Activated naive CD4-positive, alpha-beta T cell treated with anti-CD3 and anti-CD28 coated beads for 36 hours (primary cell): ENCODE results near the gene SMARCB1. TPM values are rescaled to one million over a fixed set of nuclear protein-coding genes. Genes with fewer than 3 reads are reported as not detected.

Experiments used
- CTCF ChIA-PET: fragments of 350-600 bp; sonication (Branson Sonifier 250); formaldehyde crosslinking; loops from one replicate; lab custom pipeline; 2021; ENCODE audit warnings: antibody characterized with exemption; lab: Charles Lee
- DNase-seq: peaks from one replicate; pipeline ENCODE4 v3.0.0-alpha.2; 2020
- H3K27ac Mint-ChIP-seq: one replicate; pipeline ENCODE4 v1.8.0; 2021; ENCODE audit warnings: mild to moderate bottlenecking, mixed read lengths
- H3K27me3 Mint-ChIP-seq: one replicate; pipeline ENCODE4 v1.8.0; 2021; ENCODE audit warnings: low read depth, mixed read lengths
- H3K36me3 Mint-ChIP-seq: one replicate; pipeline ENCODE4 v1.8.0; 2021; ENCODE audit warnings: low read depth, mixed read lengths
- H3K4me1 Mint-ChIP-seq: one replicate; pipeline ENCODE4 v1.8.0; 2021; ENCODE audit warnings: low read depth, mixed read lengths
- H3K4me3 Mint-ChIP-seq: one replicate; pipeline ENCODE4 v1.8.0; 2021; ENCODE audit warnings: mild to moderate bottlenecking, moderate library complexity, mixed read lengths
- H3K9me3 Mint-ChIP-seq: one replicate; pipeline ENCODE4 v1.8.0; 2021; ENCODE audit warnings: mixed read lengths
- intact Hi-C: fragments of 100-400 bp; cut with micrococcal nuclease; formaldehyde crosslinking; loops from one replicate; pipeline ENCODE4 v1.15.1; 2023
- total RNA-seq, 2 experiments: library from RNA; stranded (reverse); gene quantifications; one replicate each; pipeline ENCODE4 v1.2.3, GENCODE V29; 2021

SMARCB1 gene
- total RNA-seq, 2 experiments from 2014 or later = 75.3 to 89.1 TPM

- Mint-ChIP-seq H3K4me1 (peaks cover 19% of the 10 kb centered on the region), H3K27ac (no peak overlapping the region), H3K27me3 (no peaks in the 10 kb centered on the region), H3K4me3 (no peak overlapping the region), H3K36me3 (no peaks in the 10 kb centered on the region), H3K9me3 (no peaks in the 10 kb centered on the region)
- no peak for DNase-seq
- CTCF ChIA-PET = interaction anchor here (0.9 to 1.2 kb wide), 2 partner anchors 8 to 75 kb away, joined by 3 read pairs; no protein-coding TSS in a partner anchor
- intact Hi-C loops = no loop called here
Observed at GRCh38 chr22:23774922-23775436, 11.8 kb upstream of the SMARCB1 start.

GRCh38 chr22:23775779-23776375, 10.9 kb upstream of the SMARCB1 start:
- no peaks in the 10 kb centered on the region for H3K36me3 Mint-ChIP-seq
- no peaks in the 10 kb centered on the region for H3K9me3 Mint-ChIP-seq
- no peak for DNase-seq
- peaks cover 16% of the 10 kb centered on the region for H3K4me1 Mint-ChIP-seq
- no peaks in the 10 kb centered on the region for H3K27me3 Mint-ChIP-seq
- intact Hi-C loops = no loop called here
- CTCF ChIA-PET = interaction anchor here (0.9 to 1.2 kb wide), 2 partner anchors 9 to 74 kb away, joined by 3 read pairs; no protein-coding TSS in a partner anchor
- no peak overlapping the region for H3K4me3 Mint-ChIP-seq
- H3K27ac Mint-ChIP-seq = no peak overlapping the region

- Mint-ChIP-seq H3K4me3 (no peak overlapping the region), H3K9me3 (no peaks in the 10 kb centered on the region), H3K36me3 (no peaks in the 10 kb centered on the region), H3K27ac (no peak overlapping the region), H3K27me3 (no peaks in the 10 kb centered on the region), H3K4me1 (peaks cover 5% of the 10 kb centered on the region)
- DNase-seq = no peak
- CTCF ChIA-PET = interaction anchor here (0.7 to 0.8 kb wide), 2 partner anchors 9 to 11 kb away, joined by 3 to 4 read pairs; no protein-coding TSS in a partner anchor
- intact Hi-C loops = no loop called here
Observed at GRCh38 chr22:23777776-23778576, 8.8 kb upstream of the SMARCB1 start.

- Mint-ChIP-seq H3K9me3 (no peaks in the 10 kb centered on the region), H3K27ac (no peak overlapping the region), H3K4me1 (no peaks in the 10 kb centered on the region), H3K27me3 (no peaks in the 10 kb centered on the region), H3K36me3 (no peaks in the 10 kb centered on the region), H3K4me3 (no peak overlapping the region)
- intact Hi-C loops = no loop called here
- no peak for DNase-seq
- CTCF ChIA-PET = no interaction called here
Observed at GRCh38 chr22:23778577-23778900, 8.2 kb upstream of the SMARCB1 start.

GRCh38 chr22:23779083-23779482, 7.7 kb upstream of the SMARCB1 start:
- Mint-ChIP-seq H3K9me3 (no peaks in the 10 kb centered on the region), H3K4me3 (no peak overlapping the region), H3K36me3 (no peaks in the 10 kb centered on the region), H3K27ac (no peak overlapping the region), H3K4me1 (no peaks in the 10 kb centered on the region), H3K27me3 (no peaks in the 10 kb centered on the region)
- intact Hi-C loops = no loop called here
- CTCF ChIA-PET = no interaction called here
- DNase-seq = no peak

GRCh38 chr22:23779731-23780130, 7.0 kb upstream of the SMARCB1 start:
- CTCF ChIA-PET = no interaction called here
- Mint-ChIP-seq H3K27ac (no peak overlapping the region), H3K4me3 (no peak overlapping the region), H3K4me1 (peaks cover 3% of the 10 kb centered on the region), H3K36me3 (no peaks in the 10 kb centered on the region), H3K9me3 (no peaks in the 10 kb centered on the region), H3K27me3 (no peaks in the 10 kb centered on the region)
- intact Hi-C loops = no loop called here
- DNase-seq = no peak

- no peak overlapping the region for H3K27ac Mint-ChIP-seq
- no peak for DNase-seq
- CTCF ChIA-PET = no interaction called here
- intact Hi-C loops = no loop called here
- H3K4me3 Mint-ChIP-seq = no peak overlapping the region
- H3K36me3 Mint-ChIP-seq = no peaks in the 10 kb centered on the region
- H3K9me3 Mint-ChIP-seq = no peaks in the 10 kb centered on the region
- H3K4me1 Mint-ChIP-seq = peaks cover 3% of the 10 kb centered on the region
- no peaks in the 10 kb centered on the region for H3K27me3 Mint-ChIP-seq
Observed at GRCh38 chr22:23780146-23780748, 6.5 kb upstream of the SMARCB1 start.

- Mint-ChIP-seq H3K36me3 (no peaks in the 10 kb centered on the region), H3K27me3 (no peaks in the 10 kb centered on the region), H3K4me1 (peaks cover 7% of the 10 kb centered on the region), H3K4me3 (no peak overlapping the region), H3K27ac (no peak overlapping the region), H3K9me3 (no peaks in the 10 kb centered on the region)
- DNase-seq = no peak
- intact Hi-C loops = no loop called here
- CTCF ChIA-PET = no interaction called here
Observed at GRCh38 chr22:23781065-23781464, 5.7 kb upstream of the SMARCB1 start.

GRCh38 chr22:23781511-23782183, 5.1 kb upstream of the SMARCB1 start:
- Mint-ChIP-seq H3K27me3 (no peaks in the 10 kb centered on the region), H3K27ac (no peak overlapping the region), H3K4me3 (no peak overlapping the region), H3K4me1 (peaks cover 11% of the 10 kb centered on the region), H3K9me3 (no peaks in the 10 kb centered on the region), H3K36me3 (no peaks in the 10 kb centered on the region)
- DNase-seq = no peak
- intact Hi-C loops = no loop called here
- CTCF ChIA-PET = interaction anchor here (0.7 kb wide), 1 partner anchor 70 kb away, joined by 3 read pairs; no protein-coding TSS in a partner anchor

GRCh38 chr22:23782252-23782651, 4.5 kb upstream of the SMARCB1 start:
- Mint-ChIP-seq H3K27ac (no peak overlapping the region), H3K4me1 (peaks cover 11% of the 10 kb centered on the region), H3K9me3 (no peaks in the 10 kb centered on the region), H3K4me3 (no peak overlapping the region), H3K36me3 (no peaks in the 10 kb centered on the region), H3K27me3 (no peaks in the 10 kb centered on the region)
- intact Hi-C loops = no loop called here
- CTCF ChIA-PET = interaction anchor here (0.7 kb wide), 1 partner anchor 70 kb away, joined by 3 read pairs; no protein-coding TSS in a partner anchor
- DNase-seq = no peak

- Mint-ChIP-seq H3K27me3 (no peaks in the 10 kb centered on the region), H3K36me3 (no peaks in the 10 kb centered on the region), H3K27ac (no peak overlapping the region), H3K4me3 (no peak overlapping the region), H3K4me1 (peaks cover 13% of the 10 kb centered on the region), H3K9me3 (no peaks in the 10 kb centered on the region)
- DNase-seq = no peak
- intact Hi-C loops = no loop called here
- CTCF ChIA-PET = no interaction called here
Observed at GRCh38 chr22:23782703-23783102, 4.1 kb upstream of the SMARCB1 start.
